Neural cell (in vitro differentiated cells): Measurements from ENCODE around the gene CGNL1. TPM values are rescaled to one million over a fixed set of nuclear protein-coding genes. Genes with fewer than 3 reads are reported as not detected.

Source experiments
- H2AFZ ChIP-seq: fragments of 200-600, 300-800 bp; sonication (generic), shearing (Covaris generic); 2 replicates; pipeline ENCODE4 v1.6.0; 2014; ENCODE audit warnings: low read depth, mild to moderate bottlenecking, antibody characterized with exemption, low read length, moderate library complexity
- H3F3A ChIP-seq: fragments of 200-600 bp; shearing (Covaris generic); 2 replicates; pipeline ENCODE4 v1.6.1; 2016; ENCODE audit warnings: mild to moderate bottlenecking, moderate library complexity, mixed read lengths, antibody characterized with exemption, low read length; ENCODE audit not compliant: insufficient read depth, poor library complexity, severe bottlenecking
- H3K27ac ChIP-seq: fragments of 200-600, 300-800 bp; sonication (generic), shearing (Covaris generic); 2 replicates; pipeline ENCODE4 v1.5.1; 2014; ENCODE audit warnings: mild to moderate bottlenecking, low read length, moderate library complexity
- H3K27me3 ChIP-seq: fragments of 300-800, 200-600 bp; sonication (generic), shearing (Covaris generic); 2 replicates; pipeline ENCODE4 v1.6.0; 2014; ENCODE audit warnings: mild to moderate bottlenecking, low read depth, low read length, moderate library complexity; ENCODE audit not compliant: insufficient read depth
- H3K36me3 ChIP-seq: fragments of 300-800, 200-600 bp; sonication (generic), shearing (Covaris generic); 2 replicates; pipeline ENCODE4 v1.5.1; 2014; ENCODE audit warnings: mild to moderate bottlenecking, antibody characterized with exemption, low read length, moderate library complexity; ENCODE audit not compliant: insufficient read depth
- H3K4me2 ChIP-seq: fragments of 300-800, 200-600 bp; sonication (generic), shearing (Covaris generic); 2 replicates; pipeline ENCODE4 v1.6.0; 2014; ENCODE audit warnings: mild to moderate bottlenecking, low read length
- H3K4me3 ChIP-seq: fragments of 300-800, 200-600 bp; sonication (generic), shearing (Covaris generic); 2 replicates; pipeline ENCODE4 v1.5.1; 2014; ENCODE audit warnings: mild to moderate bottlenecking, low read length, moderate library complexity
- H3K79me2 ChIP-seq: fragments of 200-600 bp; shearing (Covaris generic); replicated peaks from 2 replicates; pipeline ENCODE4 v1.6.0; 2014; ENCODE audit warnings: mild to moderate bottlenecking, low read length, moderate library complexity; ENCODE audit not compliant: insufficient read depth
- H3K9ac ChIP-seq: fragments of 300-800, 200-600 bp; sonication (generic), shearing (Covaris generic); 2 replicates; pipeline ENCODE4 v1.6.1; 2016; ENCODE audit warnings: mild to moderate bottlenecking, low read length, mixed read lengths
- H3K9me2 ChIP-seq: fragments of 200-600 bp; shearing (Covaris generic); 2 replicates; pipeline ENCODE4 v1.6.1; 2016; ENCODE audit warnings: mild to moderate bottlenecking, low read length, mixed read lengths; ENCODE audit not compliant: insufficient read depth
- H3K9me3 ChIP-seq: fragments of 200-600, 300-800 bp; sonication (generic), shearing (Covaris generic); 2 replicates; pipeline ENCODE4 v1.6.1; 2016; ENCODE audit warnings: mild to moderate bottlenecking, mixed run types, low read length, moderate library complexity, mixed read lengths
- H4K20me1 ChIP-seq: fragments of 200-600 bp; shearing (Covaris generic); 2 replicates; pipeline ENCODE4 v1.6.1; 2016; ENCODE audit warnings: mild to moderate bottlenecking, mixed run types; ENCODE audit not compliant: insufficient read depth
- CTCF ChIP-seq: fragments of 450-650 bp; IDR thresholded peaks from 2 replicates; pipeline ENCODE4 v1.5.1; 2014; ENCODE audit warnings: antibody characterized with exemption, mild to moderate bottlenecking, moderate library complexity; ENCODE audit not compliant: poor library complexity, severe bottlenecking
- EP300 ChIP-seq: fragments of 450-650 bp; conservative IDR thresholded peaks from 2 replicates; pipeline ENCODE4 v1.6.1; 2014; ENCODE audit warnings: antibody characterized with exemption, mild to moderate bottlenecking, moderate library complexity; ENCODE audit not compliant: poor library complexity, severe bottlenecking
- EZH2 ChIP-seq: fragments of 200-600, 300-800 bp; shearing (Covaris generic), sonication (generic); IDR thresholded peaks from 2 replicates; pipeline ENCODE4 v1.6.1; 2014; ENCODE audit warnings: antibody characterized with exemption, low read length, borderline replicate concordance, mild to moderate bottlenecking; ENCODE audit not compliant: insufficient read depth, poor library complexity, severe bottlenecking
- MXI1 ChIP-seq: fragments of 450-650 bp; conservative IDR thresholded peaks from 2 replicates; pipeline ENCODE4 v1.6.1; 2014; ENCODE audit warnings: antibody characterized with exemption, mild to moderate bottlenecking; ENCODE audit not compliant: poor library complexity, severe bottlenecking
- POLR2AphosphoS5 ChIP-seq: IDR thresholded peaks from 2 replicates; pipeline ENCODE4 v1.6.1; 2012
- RAD21 ChIP-seq: fragments of 450-650 bp; conservative IDR thresholded peaks from 2 replicates; pipeline ENCODE4 v1.6.1; 2014; ENCODE audit warnings: antibody characterized with exemption, mild to moderate bottlenecking, moderate library complexity
- REST ChIP-seq: IDR thresholded peaks from 2 replicates; pipeline ENCODE4 v1.6.1; 2012; ENCODE audit warnings: borderline replicate concordance
- SMC3 ChIP-seq: fragments of 450-650 bp; conservative IDR thresholded peaks from 2 replicates; pipeline ENCODE4 v1.6.1; 2014; ENCODE audit warnings: antibody characterized with exemption, mild to moderate bottlenecking, moderate library complexity; ENCODE audit not compliant: poor library complexity
- TAF1 ChIP-seq: IDR thresholded peaks from 2 replicates; pipeline ENCODE4 v1.6.1; 2012; ENCODE audit warnings: low read depth
- polyA plus RNA-seq: library from polyadenylated mRNA; depleted of rRNA; stranded (reverse); fragments of >200 nt; gene quantifications from 2 replicates; pipeline ENCODE4 v1.2.3, GENCODE V29; 2014

CGNL1 gene
- polyA plus RNA-seq, 1 donor from 2014 or later, result 0.26 TPM

- H3K79me2 ChIP-seq, result no peaks in the 10 kb centered on the region
- H3K36me3 ChIP-seq, result no peaks in the 10 kb centered on the region
- H3K4me3 ChIP-seq, result no peak overlapping the region
- no peaks in the 10 kb centered on the region for H3F3A ChIP-seq
- no peaks in the 10 kb centered on the region for H3K9me3 ChIP-seq
- H4K20me1 ChIP-seq, result no peaks in the 10 kb centered on the region
- no peak overlapping the region for H3K4me2 ChIP-seq
- no peaks in the 10 kb centered on the region for H3K9me2 ChIP-seq
- no peaks in the 10 kb centered on the region for H3K27me3 ChIP-seq
- TF ChIP-seq SMC3 (no peak), CTCF (no peak)
- no peak overlapping the region for H2AFZ ChIP-seq
- H3K27ac ChIP-seq, result no peak overlapping the region
- no peak overlapping the region for H3K9ac ChIP-seq
Measured at GRCh38 chr15:57472861-57473260, 96.6 kb downstream of the CGNL1 start.

GRCh38 chr15:57476533-57476975 is 100.2 kb downstream of the CGNL1 start:
- Histone ChIP-seq H4K20me1 (no peaks in the 10 kb centered on the region), H3K9ac (no peak overlapping the region), H3K9me2 (no peaks in the 10 kb centered on the region), H3K4me2 (no peak overlapping the region), H3K79me2 (no peaks in the 10 kb centered on the region), H3K36me3 (no peaks in the 10 kb centered on the region), H3F3A (no peaks in the 10 kb centered on the region), H3K9me3 (no peaks in the 10 kb centered on the region), H3K27ac (no peak overlapping the region), H2AFZ (no peak overlapping the region), H3K27me3 (no peaks in the 10 kb centered on the region), H3K4me3 (no peak overlapping the region)
- TF ChIP-seq MXI1 (no peak), EZH2 (no peak), REST (no peak), POLR2AphosphoS5 (no peak), SMC3 (no peak), RAD21 (no peak), EP300 (no peak), TAF1 (no peak), CTCF (no peak)
